RWPE2 (cell line): ENCODE data around the gene REV1.
A peak's percentile ranks its signal among the peaks of the same experiment; 100 is the strongest.

Experiments
- ATAC-seq: fragments of 200-7000 bp; cut with Tn5 transposase; 3 replicates; pipeline ENCODE4 v1.9.1; 2021; ENCODE audit warnings: low read depth
- DNase-seq: peaks from one replicate; pipeline ENCODE4 v3.0.0-alpha.2; 2020; ENCODE audit warnings: low spot score
- H3K27ac ChIP-seq: fragments of 450-650 bp; 2 replicates; pipeline ENCODE4 v1.5.1; 2017; ENCODE audit warnings: mild to moderate bottlenecking; ENCODE audit not compliant: poor library complexity, severe bottlenecking
- H3K27me3 ChIP-seq: fragments of 250-450 bp; sonication (Bioruptor Pico); 2 replicates; pipeline ENCODE4 v1.5.1; 2021; ENCODE audit warnings: mild to moderate bottlenecking, moderate library complexity; ENCODE audit not compliant: insufficient read depth, poor library complexity, severe bottlenecking
- H3K36me3 ChIP-seq: fragments of 250-450 bp; sonication (Bioruptor Pico); 2 replicates; pipeline ENCODE4 v1.5.1; 2020; ENCODE audit warnings: low read depth, mild to moderate bottlenecking, moderate library complexity
- H3K4me1 ChIP-seq: fragments of 250-450 bp; sonication (Bioruptor Pico); 2 replicates; pipeline ENCODE4 v1.5.1; 2021; ENCODE audit warnings: mild to moderate bottlenecking, moderate library complexity; ENCODE audit not compliant: insufficient read depth, poor library complexity, severe bottlenecking
- H3K4me3 ChIP-seq: fragments of 250-450 bp; sonication (Bioruptor Pico); 2 replicates; pipeline ENCODE4 v1.5.1; 2021; ENCODE audit warnings: mild to moderate bottlenecking, moderate library complexity; ENCODE audit not compliant: severe bottlenecking
- H3K9me3 ChIP-seq: fragments of 250-450 bp; sonication (Bioruptor Pico); 2 replicates; pipeline ENCODE4 v1.5.1; 2021; ENCODE audit warnings: mild to moderate bottlenecking, moderate library complexity; ENCODE audit not compliant: severe bottlenecking
- TF ChIP-seq, protein P1 (sequence below): fragments of 450-650 bp; IDR thresholded peaks from one replicate; pipeline ENCODE4 v1.5.1; 2017; ENCODE audit warnings: mild to moderate bottlenecking, moderate library complexity; ENCODE audit not compliant: poor library complexity, severe bottlenecking

REV1 gene

DNA sequence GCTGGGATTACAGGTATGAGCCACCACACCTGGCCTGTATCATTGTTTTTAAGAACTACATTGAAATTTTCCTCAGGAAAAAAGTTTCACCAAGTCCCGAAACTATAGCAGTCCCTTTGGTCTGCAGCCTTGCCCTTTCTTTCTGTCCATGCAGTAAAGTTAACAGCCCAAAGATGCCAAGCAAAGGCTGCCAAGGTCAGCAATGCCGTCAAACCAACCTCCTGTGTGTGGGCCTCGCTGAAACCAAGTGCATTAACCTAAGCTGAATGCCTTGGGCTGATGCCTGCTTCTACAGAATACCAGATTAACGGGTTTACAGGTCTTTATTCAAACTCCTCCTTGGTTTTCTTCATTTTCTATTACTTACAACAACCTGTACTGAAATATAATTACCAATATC is 79.5 kb downstream of the REV1 start:
- H3K27me3 ChIP-seq: no peaks in the 10 kb centered on the region
- no peak overlapping the region for H3K4me3 ChIP-seq
- no peaks in the 10 kb centered on the region for H3K4me1 ChIP-seq
- H3K9me3 ChIP-seq: no peaks in the 10 kb centered on the region
- peaks cover 96% of the 10 kb centered on the region for H3K36me3 ChIP-seq
- TF ChIP-seq, protein P1, sequence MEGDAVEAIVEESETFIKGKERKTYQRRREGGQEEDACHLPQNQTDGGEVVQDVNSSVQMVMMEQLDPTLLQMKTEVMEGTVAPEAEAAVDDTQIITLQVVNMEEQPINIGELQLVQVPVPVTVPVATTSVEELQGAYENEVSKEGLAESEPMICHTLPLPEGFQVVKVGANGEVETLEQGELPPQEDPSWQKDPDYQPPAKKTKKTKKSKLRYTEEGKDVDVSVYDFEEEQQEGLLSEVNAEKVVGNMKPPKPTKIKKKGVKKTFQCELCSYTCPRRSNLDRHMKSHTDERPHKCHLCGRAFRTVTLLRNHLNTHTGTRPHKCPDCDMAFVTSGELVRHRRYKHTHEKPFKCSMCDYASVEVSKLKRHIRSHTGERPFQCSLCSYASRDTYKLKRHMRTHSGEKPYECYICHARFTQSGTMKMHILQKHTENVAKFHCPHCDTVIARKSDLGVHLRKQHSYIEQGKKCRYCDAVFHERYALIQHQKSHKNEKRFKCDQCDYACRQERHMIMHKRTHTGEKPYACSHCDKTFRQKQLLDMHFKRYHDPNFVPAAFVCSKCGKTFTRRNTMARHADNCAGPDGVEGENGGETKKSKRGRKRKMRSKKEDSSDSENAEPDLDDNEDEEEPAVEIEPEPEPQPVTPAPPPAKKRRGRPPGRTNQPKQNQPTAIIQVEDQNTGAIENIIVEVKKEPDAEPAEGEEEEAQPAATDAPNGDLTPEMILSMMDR: no peak
- H3K27ac ChIP-seq: no peak overlapping the region
- DNase-seq: no peak
- ATAC-seq: no peak

DNA sequence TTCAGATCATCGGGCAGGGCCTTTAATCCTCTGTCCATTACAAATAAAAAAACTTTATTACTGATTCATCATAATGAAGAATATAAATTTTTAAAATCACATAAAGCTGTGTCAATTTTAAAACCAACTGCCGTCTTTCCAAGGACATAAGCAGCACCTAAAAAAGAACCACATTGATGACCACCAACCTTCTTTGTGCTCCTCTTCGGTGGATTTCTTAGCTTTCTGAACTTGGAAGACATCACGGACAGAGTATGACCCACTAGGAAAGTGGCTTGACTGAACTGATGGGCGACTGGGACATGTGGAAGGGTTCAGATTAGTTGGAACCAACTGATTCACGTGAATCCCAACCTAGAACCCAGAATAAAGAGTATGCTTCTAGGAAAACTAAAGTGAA is 83.7 kb downstream of the REV1 start:
- ATAC-seq: no peak
- Histone ChIP-seq H3K27me3 (no peaks in the 10 kb centered on the region), H3K27ac (no peak overlapping the region), H3K4me1 (no peaks in the 10 kb centered on the region), H3K4me3 (no peak overlapping the region), H3K9me3 (no peaks in the 10 kb centered on the region), H3K36me3 (peaks cover 97% of the 10 kb centered on the region)
- no peak for DNase-seq
- TF ChIP-seq, protein P1: no peak

DNA sequence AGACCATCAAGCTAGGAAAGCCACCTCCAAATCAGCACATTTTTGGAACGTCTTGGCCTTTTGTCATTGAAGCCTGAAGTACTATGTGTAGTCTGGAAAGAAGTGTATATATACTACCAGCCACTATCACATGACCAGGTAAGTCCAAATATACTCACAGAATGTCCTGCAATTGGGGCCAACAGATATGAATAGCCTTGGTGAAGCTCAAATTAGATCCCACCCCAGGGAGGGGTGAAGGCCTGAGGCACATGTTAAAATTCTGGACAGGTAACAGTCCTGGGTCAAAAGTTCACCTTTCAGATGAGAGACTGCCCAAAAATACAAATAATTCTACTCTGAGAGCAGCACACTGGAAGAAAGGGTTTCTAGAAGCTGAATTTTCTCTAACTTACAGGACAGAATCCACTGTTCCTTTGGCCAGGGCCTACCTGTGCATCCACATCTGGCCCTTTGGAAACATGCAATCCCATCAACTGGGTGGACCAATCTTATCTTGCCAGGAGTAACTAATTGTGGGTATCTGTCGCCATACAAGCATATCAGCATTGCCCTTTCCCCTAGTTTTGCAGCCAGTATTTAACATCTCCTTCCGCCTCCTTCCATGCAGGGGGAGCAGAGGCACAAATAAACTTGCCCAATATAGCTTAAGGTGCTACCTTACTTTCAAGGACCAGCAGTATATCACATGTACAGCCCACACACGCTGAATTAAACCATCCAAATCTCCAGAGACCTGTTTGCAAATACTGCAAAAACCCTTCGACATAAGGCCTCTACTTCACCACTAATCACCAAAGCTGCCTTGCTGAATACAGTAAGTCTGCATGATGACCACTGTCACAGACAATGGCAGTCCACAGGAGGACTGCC is 84.8 kb downstream of the REV1 start:
- H3K27ac ChIP-seq: no peak overlapping the region
- DNase-seq: no peak
- H3K9me3 ChIP-seq: no peaks in the 10 kb centered on the region
- peak; percentile 14; the same call in 1 of the 3 replicates for ATAC-seq
- H3K4me3 ChIP-seq: no peak overlapping the region
- TF ChIP-seq, protein P1: no peak
- peaks cover 98% of the 10 kb centered on the region for H3K36me3 ChIP-seq
- H3K4me1 ChIP-seq: no peaks in the 10 kb centered on the region
- H3K27me3 ChIP-seq: no peaks in the 10 kb centered on the region

DNA sequence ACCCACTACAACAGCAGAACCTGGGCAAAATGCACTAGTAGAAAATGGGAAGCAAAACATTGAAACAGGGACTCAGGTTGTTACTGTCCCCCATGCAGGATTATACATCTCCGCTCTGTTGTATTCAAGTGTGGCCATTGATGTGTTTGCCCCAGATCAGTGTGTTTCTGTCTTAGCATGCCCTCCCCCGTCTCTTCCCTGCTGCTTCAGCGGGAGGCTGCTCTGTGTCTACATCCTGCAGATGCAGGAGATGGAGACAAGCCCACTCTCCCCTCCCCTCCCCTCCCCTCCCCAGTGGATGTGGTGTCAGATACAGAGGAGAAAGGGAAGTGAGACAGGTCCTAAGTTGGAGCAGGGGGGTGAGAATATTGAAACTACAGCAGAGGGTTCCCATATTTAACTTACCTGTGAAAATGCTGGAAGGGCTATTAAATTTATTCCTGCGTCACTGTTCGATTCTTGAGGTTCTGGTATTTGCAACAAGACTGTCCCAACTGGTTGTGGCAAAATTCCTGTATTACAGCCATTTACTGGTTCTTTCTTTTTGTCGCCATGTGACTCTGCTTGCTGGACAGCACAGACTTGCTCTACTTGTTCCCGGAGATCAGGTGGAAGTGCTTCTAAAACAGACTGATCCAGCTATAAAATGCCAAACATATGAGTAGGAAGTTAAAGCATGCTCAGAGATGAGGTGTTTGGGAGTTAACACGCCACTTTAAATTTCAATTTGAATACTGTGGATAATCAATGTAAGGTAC is 85.6 kb downstream of the REV1 start:
- H3K36me3 ChIP-seq: peaks cover 98% of the 10 kb centered on the region
- H3K27ac ChIP-seq: no peak overlapping the region
- no peak overlapping the region for H3K4me3 ChIP-seq
- DNase-seq (no peak), ATAC-seq (no peak)
- TF ChIP-seq, protein P1: no peak
- H3K9me3 ChIP-seq: no peaks in the 10 kb centered on the region
- H3K4me1 ChIP-seq: no peaks in the 10 kb centered on the region
- H3K27me3 ChIP-seq: no peaks in the 10 kb centered on the region
